SU-DHL-6 (cell line): ENCODE data around the gene COL6A2.

Experiments
- EZH2phosphoT487 ChIP-seq: fragments of 200-600 bp; sonication (generic), shearing (Covaris generic); conservative IDR thresholded peaks from 2 replicates; pipeline ENCODE4 v1.6.1; 2018; ENCODE audit warnings: mild to moderate bottlenecking, antibody characterized with exemption, low read length, moderate library complexity, mixed read lengths
- TF ChIP-seq, protein P1 (sequence below): fragments of 200-600 bp; sonication (generic); IDR thresholded peaks from one replicate; pipeline ENCODE4 v1.5.1; 2017; ENCODE audit warnings: antibody characterized with exemption, mild to moderate bottlenecking, low read length, moderate library complexity; ENCODE audit not compliant: insufficient read depth, poor library complexity, severe bottlenecking

DNA sequence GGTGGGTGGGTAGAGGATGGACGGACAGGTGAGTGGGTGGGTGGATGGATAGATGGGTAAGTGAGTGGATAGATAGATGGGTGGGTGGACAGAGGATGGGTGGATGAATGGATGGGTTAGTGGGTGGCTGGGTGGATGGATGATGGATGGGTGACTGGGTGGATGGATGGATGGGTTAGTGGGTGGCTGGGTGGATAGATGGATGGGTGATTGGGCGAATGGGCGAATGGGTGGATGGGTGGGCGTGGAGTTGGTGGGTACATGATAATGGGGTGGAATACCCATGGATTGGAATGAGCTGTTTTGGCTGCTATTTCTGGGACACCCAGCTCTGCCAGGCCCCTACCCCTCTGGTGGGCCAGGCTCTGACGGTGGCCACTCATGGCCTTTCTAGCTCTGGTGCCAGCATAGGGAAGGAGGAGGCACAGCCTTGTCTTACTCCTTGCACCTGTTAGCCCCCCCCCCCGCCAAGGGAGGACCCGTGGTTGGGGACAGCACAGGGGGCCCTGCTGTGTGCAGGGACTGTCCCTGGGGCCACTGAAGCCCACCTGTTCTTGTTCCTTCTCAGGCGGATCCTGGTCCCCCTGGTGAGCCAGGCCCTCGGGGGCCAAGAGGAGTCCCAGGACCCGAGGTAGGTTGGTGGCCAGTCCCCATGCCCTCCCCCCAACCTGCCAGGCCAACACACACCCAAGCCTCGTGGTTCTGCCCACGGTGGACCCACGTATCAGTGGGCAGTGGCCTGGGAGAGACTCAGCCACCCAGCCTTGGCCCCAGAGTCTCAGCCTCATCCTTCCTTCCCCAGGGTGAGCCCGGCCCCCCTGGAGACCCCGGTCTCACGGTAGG is 26.4 kb downstream of the COL6A2 start:
- TF ChIP-seq, protein P1, sequence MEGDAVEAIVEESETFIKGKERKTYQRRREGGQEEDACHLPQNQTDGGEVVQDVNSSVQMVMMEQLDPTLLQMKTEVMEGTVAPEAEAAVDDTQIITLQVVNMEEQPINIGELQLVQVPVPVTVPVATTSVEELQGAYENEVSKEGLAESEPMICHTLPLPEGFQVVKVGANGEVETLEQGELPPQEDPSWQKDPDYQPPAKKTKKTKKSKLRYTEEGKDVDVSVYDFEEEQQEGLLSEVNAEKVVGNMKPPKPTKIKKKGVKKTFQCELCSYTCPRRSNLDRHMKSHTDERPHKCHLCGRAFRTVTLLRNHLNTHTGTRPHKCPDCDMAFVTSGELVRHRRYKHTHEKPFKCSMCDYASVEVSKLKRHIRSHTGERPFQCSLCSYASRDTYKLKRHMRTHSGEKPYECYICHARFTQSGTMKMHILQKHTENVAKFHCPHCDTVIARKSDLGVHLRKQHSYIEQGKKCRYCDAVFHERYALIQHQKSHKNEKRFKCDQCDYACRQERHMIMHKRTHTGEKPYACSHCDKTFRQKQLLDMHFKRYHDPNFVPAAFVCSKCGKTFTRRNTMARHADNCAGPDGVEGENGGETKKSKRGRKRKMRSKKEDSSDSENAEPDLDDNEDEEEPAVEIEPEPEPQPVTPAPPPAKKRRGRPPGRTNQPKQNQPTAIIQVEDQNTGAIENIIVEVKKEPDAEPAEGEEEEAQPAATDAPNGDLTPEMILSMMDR: no peak
- no peak for TF ChIP-seq EZH2phosphoT487
